Hepatocyte (in vitro differentiated cells): ENCODE results near the gene RAB6A. TPM values are rescaled to one million over a fixed set of nuclear protein-coding genes. Genes with fewer than 3 reads are reported as not detected.

Source experiments
- DNase-seq: peaks from one replicate; pipeline ENCODE4 v3.0.0-alpha.2; 2016; ENCODE audit warnings: low spot score
- H2AFZ ChIP-seq: fragments of 200-600 bp; sonication (generic); 2 replicates; pipeline ENCODE4 v1.6.0; 2016; ENCODE audit warnings: antibody characterized with exemption, mild to moderate bottlenecking
- H3K27ac ChIP-seq: fragments of 200-600 bp; sonication (generic); 2 replicates; pipeline ENCODE4 v1.5.1; 2016; ENCODE audit warnings: mild to moderate bottlenecking
- H3K27me3 ChIP-seq: fragments of 200-600 bp; sonication (generic); 2 replicates; pipeline ENCODE4 v1.6.1; 2016
- H3K36me3 ChIP-seq: fragments of 200-600 bp; sonication (generic); replicated peaks from 2 replicates; pipeline ENCODE4 v1.5.1; 2016; ENCODE audit warnings: low read depth; ENCODE audit not compliant: insufficient read depth
- H3K4me1 ChIP-seq: fragments of 200-600 bp; sonication (generic); 2 replicates; pipeline ENCODE4 v1.5.1; 2016; ENCODE audit warnings: mild to moderate bottlenecking, moderate library complexity; ENCODE audit not compliant: insufficient read depth
- H3K4me2 ChIP-seq: fragments of 200-600 bp; sonication (generic); 2 replicates; pipeline ENCODE4 v1.6.0; 2016
- H3K4me3 ChIP-seq: fragments of 200-600 bp; sonication (generic); 2 replicates; pipeline ENCODE4 v1.5.1; 2016; ENCODE audit warnings: mild to moderate bottlenecking
- H3K79me2 ChIP-seq: fragments of 200-600 bp; sonication (generic); 2 replicates; pipeline ENCODE4 v1.6.0; 2017; ENCODE audit warnings: mild to moderate bottlenecking
- H3K9me2 ChIP-seq: fragments of 200-600 bp; sonication (generic); replicated peaks from 2 replicates; pipeline ENCODE4 v1.6.0; 2017; ENCODE audit warnings: mild to moderate bottlenecking; ENCODE audit not compliant: insufficient read depth
- H3K9me3 ChIP-seq: fragments of 200-600 bp; sonication (generic); 2 replicates; pipeline ENCODE4 v1.5.1; 2016; ENCODE audit warnings: low read depth, mild to moderate bottlenecking
- H4K20me1 ChIP-seq: fragments of 200-600 bp; sonication (generic); 2 replicates; pipeline ENCODE4 v1.6.0; 2016; ENCODE audit warnings: mild to moderate bottlenecking; ENCODE audit not compliant: insufficient read depth, poor library complexity, severe bottlenecking
- CTCF ChIP-seq: fragments of 200-600 bp; sonication (generic); IDR thresholded peaks from 2 replicates; pipeline ENCODE4 v1.5.1; 2016; ENCODE audit warnings: antibody characterized with exemption, mild to moderate bottlenecking; ENCODE audit not compliant: poor library complexity
- EZH2 ChIP-seq: fragments of 200-600 bp; sonication (generic); IDR thresholded peaks from 2 replicates; pipeline ENCODE4 v1.6.1; 2016; ENCODE audit warnings: antibody characterized with exemption, mild to moderate bottlenecking, borderline replicate concordance
- EZH2phosphoT487 ChIP-seq: fragments of 200-600 bp; sonication (generic); IDR thresholded peaks from one replicate; pipeline ENCODE4 v1.6.1; 2018; ENCODE audit warnings: antibody characterized with exemption, mild to moderate bottlenecking, low read depth, moderate library complexity; ENCODE audit not compliant: unreplicated experiment, severe bottlenecking
- WGBS: methylation state at CpG from one replicate; pipeline ENCODE4 v1.1.6; 2016; ENCODE audit warnings: low lambda C conversion rate; ENCODE audit errors: missing lambda C conversion rate; 5-methylcytosine and 5-hydroxymethylcytosine counted together
- polyA plus RNA-seq: library from polyadenylated mRNA; unstranded; fragments of >200 nt; fragmentation: Nextera tagmentation; extraction: Ambion mirVana; gene quantifications from 2 replicates; pipeline ENCODE4 v1.2.1, GENCODE V29; 2016
- total RNA-seq: library from RNA; depleted of rRNA; stranded (reverse); fragments of >200 nt; gene quantifications from 2 replicates; pipeline ENCODE4 v1.2.3, GENCODE V29; 2014

RAB6A gene
- total and polyA plus RNA-seq, 2 experiments from 2014 or later = 85.8 to 99.5 TPM

- H2AFZ ChIP-seq = no peak overlapping the region
- no peak overlapping the region for H3K27ac ChIP-seq
- no peaks in the 10 kb centered on the region for H3K9me2 ChIP-seq
- WGBS = 94% methylated on average over 7 of the region's 7 CpGs
- no peak overlapping the region for H3K4me3 ChIP-seq
- no peaks in the 10 kb centered on the region for H3K27me3 ChIP-seq
- DNase-seq = no peak
- no peaks in the 10 kb centered on the region for H3K36me3 ChIP-seq
- H3K79me2 ChIP-seq = peaks cover 98% of the 10 kb centered on the region
- no peak overlapping the region for H3K4me2 ChIP-seq
- H3K4me1 ChIP-seq = peaks cover 17% of the 10 kb centered on the region
- TF ChIP-seq CTCF = no peak
- no peak for TF ChIP-seq EZH2
- no peak for TF ChIP-seq EZH2phosphoT487
- H4K20me1 ChIP-seq = peaks cover 88% of the 10 kb centered on the region
- no peaks in the 10 kb centered on the region for H3K9me3 ChIP-seq
Observed at GRCh38 chr11:73749118-73749517, 11.8 kb downstream of the RAB6A start.

- Histone ChIP-seq H3K4me3 (no peak overlapping the region), H3K4me1 (peaks cover 13% of the 10 kb centered on the region)
- TF ChIP-seq CTCF (no peak), EZH2phosphoT487 (no peak), EZH2 (no peak)
Observed at GRCh38 chr11:73748300-73748699, 12.6 kb downstream of the RAB6A start.

GRCh38 chr11:73747762-73748161 lies 13.1 kb downstream of the RAB6A start:
- Histone ChIP-seq H3K27me3 (no peaks in the 10 kb centered on the region), H3K36me3 (no peaks in the 10 kb centered on the region), H3K4me1 (peaks cover 8% of the 10 kb centered on the region), H3K27ac (no peak overlapping the region), H3K9me2 (no peaks in the 10 kb centered on the region), H3K4me3 (no peak overlapping the region), H3K9me3 (no peaks in the 10 kb centered on the region), H4K20me1 (peaks cover 89% of the 10 kb centered on the region), H2AFZ (no peak overlapping the region), H3K79me2 (peaks cover 100% of the 10 kb centered on the region), H3K4me2 (no peak overlapping the region)
- WGBS = 92% methylated on average over 3 of the region's 3 CpGs
- no peak for TF ChIP-seq EZH2
- no peak for TF ChIP-seq CTCF
- no peak for TF ChIP-seq EZH2phosphoT487
- DNase-seq = no peak

More at GRCh38 chr11:73748300-73748699, 12.6 kb downstream of the RAB6A start:
- no peak overlapping the region for H2AFZ ChIP-seq
- no peak overlapping the region for H3K27ac ChIP-seq
- WGBS = 91% methylated on average over 5 of the region's 5 CpGs
- H4K20me1 ChIP-seq = peaks cover 84% of the 10 kb centered on the region
- H3K9me3 ChIP-seq = no peaks in the 10 kb centered on the region
- H3K4me2 ChIP-seq = no peak overlapping the region
- H3K36me3 ChIP-seq = no peaks in the 10 kb centered on the region
- H3K79me2 ChIP-seq = peaks cover 100% of the 10 kb centered on the region
- no peak for DNase-seq
- H3K27me3 ChIP-seq = no peaks in the 10 kb centered on the region
- no peaks in the 10 kb centered on the region for H3K9me2 ChIP-seq

- Histone ChIP-seq H3K9me3 (no peaks in the 10 kb centered on the region), H3K27ac (no peak overlapping the region), H2AFZ (no peak overlapping the region), H3K4me3 (no peak overlapping the region), H3K9me2 (no peaks in the 10 kb centered on the region), H4K20me1 (peaks cover 88% of the 10 kb centered on the region), H3K36me3 (no peaks in the 10 kb centered on the region), H3K27me3 (no peaks in the 10 kb centered on the region), H3K4me1 (no peaks in the 10 kb centered on the region), H3K4me2 (no peak overlapping the region), H3K79me2 (peaks cover 100% of the 10 kb centered on the region)
- 96% methylated on average over 13 of the region's 13 CpGs for WGBS
- DNase-seq = no peak
- TF ChIP-seq EZH2 = no peak
Observed at GRCh38 chr11:73746701-73747100, 14.2 kb downstream of the RAB6A start.
